22Rv1 (cell line): ENCODE data around the gene NPHP4.
"Not testable (repeated sequence)": the region's sequence is repeated elsewhere in the genome, so short reads cannot be mapped to it uniquely, and the experiment has no call there.

Source experiments
- H3K27ac ChIP-seq: fragments of 450-650 bp; 2 replicates; pipeline ENCODE4 v1.5.1; 2017
- ZFX ChIP-seq: fragments of 450-650 bp; IDR thresholded peaks from 2 replicates; pipeline ENCODE4 v1.6.1; 2017; ENCODE audit warnings: antibody characterized with exemption, borderline replicate concordance
- TF ChIP-seq, protein P1 (sequence below): fragments of 450-650 bp; IDR thresholded peaks from 2 replicates; pipeline ENCODE4 v1.5.1; 2017; ENCODE audit warnings: mild to moderate bottlenecking

The NPHP4 gene

DNA sequence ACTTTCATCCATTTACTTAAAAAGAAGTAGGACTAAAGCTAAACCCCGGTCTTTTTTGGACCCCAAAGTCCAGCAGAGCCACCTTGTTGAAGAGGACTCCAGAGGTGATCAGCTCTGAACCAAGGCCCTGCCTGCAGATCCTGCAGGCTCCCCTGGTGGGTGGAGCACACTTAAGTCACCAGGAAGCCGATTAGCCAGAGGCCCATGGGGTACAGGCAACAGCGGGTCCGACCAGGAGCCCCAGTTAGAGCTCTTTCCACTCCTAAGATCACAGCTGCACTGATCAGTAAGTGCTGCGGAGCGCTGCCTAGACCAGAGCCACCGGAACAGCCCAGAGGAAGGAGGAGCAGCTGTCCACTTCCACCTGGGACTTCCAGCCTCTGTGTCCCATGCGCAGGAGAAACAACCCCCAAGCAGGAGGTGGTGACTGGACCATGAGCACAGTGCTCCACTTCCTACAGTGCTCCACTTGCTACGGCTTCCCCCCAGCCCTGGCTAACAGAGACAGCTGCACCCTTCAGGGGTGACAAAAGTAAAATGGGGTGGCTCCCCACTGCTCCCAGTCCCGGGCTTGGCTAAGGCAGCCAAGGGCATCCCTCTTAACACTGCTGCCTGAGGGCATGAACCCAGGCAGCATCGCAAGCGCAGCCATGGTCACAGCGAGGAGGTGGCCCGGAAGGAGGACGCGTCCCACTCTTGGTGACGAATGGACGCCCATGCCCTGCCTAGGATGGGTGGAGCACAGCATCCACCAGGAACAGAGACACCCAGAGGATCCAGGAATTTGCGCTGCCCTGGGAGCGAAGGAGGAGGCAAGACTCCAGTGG is 58.0 kb downstream of the NPHP4 start:
- no peak for TF ChIP-seq ZFX
- TF ChIP-seq, protein P1, sequence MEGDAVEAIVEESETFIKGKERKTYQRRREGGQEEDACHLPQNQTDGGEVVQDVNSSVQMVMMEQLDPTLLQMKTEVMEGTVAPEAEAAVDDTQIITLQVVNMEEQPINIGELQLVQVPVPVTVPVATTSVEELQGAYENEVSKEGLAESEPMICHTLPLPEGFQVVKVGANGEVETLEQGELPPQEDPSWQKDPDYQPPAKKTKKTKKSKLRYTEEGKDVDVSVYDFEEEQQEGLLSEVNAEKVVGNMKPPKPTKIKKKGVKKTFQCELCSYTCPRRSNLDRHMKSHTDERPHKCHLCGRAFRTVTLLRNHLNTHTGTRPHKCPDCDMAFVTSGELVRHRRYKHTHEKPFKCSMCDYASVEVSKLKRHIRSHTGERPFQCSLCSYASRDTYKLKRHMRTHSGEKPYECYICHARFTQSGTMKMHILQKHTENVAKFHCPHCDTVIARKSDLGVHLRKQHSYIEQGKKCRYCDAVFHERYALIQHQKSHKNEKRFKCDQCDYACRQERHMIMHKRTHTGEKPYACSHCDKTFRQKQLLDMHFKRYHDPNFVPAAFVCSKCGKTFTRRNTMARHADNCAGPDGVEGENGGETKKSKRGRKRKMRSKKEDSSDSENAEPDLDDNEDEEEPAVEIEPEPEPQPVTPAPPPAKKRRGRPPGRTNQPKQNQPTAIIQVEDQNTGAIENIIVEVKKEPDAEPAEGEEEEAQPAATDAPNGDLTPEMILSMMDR, result no peak
- H3K27ac ChIP-seq, result no peak overlapping the region

DNA sequence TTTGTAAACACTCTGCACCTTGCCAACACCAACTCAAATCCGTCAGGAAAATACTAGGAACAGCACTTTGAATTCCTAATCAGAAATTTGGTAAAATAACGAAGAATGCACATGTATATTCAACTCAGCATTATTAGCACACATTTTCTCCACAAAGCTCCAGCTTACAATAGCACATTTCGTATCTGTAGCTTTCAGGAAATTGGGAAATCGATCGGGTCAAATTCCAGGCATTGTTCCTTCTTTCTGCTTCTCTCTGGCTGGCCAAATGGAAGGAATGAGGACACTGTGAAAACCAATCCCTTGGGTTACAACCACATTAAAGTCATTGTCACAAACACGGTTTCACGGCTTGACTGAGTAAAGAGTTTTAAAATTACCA is 58.6 kb downstream of the NPHP4 start:
- TF ChIP-seq, protein P1, result no peak
- no peak for TF ChIP-seq ZFX
- H3K27ac ChIP-seq, result no peak overlapping the region

DNA sequence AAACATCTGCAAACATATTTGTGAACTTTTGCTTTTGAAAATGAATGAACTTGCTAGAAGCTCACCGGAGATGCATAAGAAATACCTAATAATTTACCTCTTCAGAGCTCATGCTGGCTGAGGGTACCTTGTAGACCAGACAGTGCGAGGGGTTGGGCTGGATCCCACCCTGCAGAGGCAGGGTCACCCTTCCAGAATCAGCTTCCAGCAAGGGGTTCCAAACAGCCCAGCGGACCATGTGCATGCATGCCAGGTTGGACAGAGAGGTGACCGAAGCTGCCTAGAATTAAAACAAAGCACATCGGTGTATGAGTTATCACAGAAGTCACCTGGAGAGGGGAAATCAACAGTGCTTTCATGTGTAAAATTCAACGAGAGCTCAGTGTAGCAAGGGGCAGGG is 59.2 kb downstream of the NPHP4 start:
- no peak for TF ChIP-seq ZFX
- no peak overlapping the region for H3K27ac ChIP-seq

DNA sequence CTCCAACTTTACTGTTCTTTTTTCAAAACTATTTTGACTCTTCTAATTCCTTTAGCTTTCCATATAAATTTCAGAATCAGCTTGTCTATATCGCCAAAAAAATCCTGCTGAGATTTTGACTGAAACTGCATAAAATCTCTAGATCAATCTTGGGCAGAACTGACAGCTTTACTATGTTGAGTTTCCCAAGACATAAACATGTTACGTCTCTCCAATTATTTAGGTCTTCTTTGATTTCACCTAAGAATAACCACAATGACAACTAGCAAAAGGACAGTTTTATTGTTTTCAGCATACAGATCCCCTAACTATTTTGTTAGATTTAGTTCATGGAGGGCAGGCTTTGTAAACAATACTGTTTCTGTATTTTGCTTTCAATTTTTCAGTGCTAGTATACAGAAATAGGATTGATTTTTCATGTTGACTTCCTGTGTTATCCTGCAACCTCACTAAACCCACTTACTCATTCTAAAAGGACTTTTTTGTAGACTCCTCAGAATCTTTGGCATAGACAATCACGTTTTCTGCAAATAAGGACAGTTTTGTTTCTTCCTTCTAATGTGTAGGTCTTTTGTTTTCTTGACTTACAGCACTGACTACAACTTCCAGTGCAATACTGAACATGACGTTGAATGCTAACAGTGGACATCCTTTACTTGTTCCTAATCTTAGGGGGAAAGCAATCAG is 63.4 kb downstream of the NPHP4 start:
- H3K27ac ChIP-seq, result no peak overlapping the region
- TF ChIP-seq ZFX, result no peak
- TF ChIP-seq, protein P1, result no peak

DNA sequence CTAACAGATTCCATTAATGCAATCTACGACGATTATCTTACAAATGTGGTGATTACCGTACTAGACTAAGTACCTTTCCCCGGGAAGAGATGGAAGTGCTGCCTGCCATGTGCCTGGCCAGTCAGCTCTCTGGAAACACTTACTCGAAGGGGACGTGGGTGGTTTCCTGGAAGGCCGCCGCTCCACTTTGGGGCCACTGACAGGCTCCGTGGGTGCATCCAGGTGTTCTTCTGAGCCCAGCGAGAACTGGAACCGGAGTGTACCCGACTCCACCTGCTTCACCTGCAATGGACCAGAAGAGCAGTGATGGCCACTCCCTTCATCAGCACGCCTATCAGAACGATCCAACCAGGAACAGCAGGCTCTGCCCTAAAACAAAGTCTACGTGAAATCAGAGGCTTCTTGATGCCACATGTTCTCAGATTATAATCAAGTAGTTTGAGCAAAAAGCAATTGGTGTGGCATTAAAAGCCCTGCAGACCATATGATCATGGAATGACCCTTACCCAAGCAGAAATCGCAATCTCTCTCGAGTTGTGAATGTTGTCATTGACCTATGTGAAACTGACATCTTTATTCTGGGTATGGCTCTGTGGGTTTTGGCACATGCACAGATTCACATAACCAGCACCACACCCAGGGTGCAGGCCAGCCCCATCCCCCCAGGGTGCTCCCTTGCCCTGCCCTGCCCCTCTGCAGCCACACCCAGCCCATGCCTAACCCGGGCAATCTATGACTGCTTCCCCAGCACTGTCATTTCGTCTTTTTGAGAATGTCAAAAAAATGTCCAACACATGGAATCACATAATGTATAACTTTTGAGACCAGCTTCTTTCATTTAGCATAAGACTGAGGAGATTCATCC is 64.5 kb downstream of the NPHP4 start:
- TF ChIP-seq, protein P1, result no peak
- no peak for TF ChIP-seq ZFX
- H3K27ac ChIP-seq, result no peak overlapping the region

DNA sequence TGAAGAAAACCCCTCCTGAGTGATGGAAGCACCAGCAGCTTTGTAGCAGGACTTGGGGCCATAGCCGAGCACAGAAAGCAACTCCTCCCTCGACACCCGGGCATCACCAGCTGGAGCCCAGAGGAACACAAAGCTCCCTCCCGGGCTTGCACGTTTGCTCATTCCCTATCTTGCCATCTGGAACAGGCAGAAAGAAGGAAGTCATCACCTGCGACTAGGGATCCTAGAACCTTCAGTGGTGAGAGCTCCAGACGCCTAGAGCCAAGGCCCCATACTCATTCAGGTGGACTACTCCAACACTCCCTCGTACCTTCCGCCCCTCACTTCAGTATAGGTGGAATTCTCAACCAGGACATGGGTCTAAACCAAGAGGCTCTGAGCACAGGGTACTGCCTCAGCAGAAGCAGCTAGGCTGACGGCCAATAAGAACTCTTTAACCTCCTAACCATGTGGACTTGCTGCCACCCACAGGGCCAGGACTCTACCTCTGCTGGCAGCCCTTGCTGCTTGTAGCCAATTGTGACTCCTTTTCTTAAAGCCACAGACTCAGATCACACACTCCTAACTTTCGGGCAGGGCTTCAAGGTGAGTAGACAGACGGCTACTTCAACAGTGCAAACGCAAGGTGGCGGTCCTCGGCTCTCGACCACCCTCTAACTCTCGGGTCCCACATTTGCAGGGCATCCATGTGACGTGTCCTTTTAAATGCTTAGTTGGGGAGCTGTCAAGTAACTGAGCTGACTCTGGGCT is 65.4 kb downstream of the NPHP4 start:
- H3K27ac ChIP-seq, result no peak overlapping the region
- no peak for TF ChIP-seq ZFX
- TF ChIP-seq, protein P1, result no peak

DNA sequence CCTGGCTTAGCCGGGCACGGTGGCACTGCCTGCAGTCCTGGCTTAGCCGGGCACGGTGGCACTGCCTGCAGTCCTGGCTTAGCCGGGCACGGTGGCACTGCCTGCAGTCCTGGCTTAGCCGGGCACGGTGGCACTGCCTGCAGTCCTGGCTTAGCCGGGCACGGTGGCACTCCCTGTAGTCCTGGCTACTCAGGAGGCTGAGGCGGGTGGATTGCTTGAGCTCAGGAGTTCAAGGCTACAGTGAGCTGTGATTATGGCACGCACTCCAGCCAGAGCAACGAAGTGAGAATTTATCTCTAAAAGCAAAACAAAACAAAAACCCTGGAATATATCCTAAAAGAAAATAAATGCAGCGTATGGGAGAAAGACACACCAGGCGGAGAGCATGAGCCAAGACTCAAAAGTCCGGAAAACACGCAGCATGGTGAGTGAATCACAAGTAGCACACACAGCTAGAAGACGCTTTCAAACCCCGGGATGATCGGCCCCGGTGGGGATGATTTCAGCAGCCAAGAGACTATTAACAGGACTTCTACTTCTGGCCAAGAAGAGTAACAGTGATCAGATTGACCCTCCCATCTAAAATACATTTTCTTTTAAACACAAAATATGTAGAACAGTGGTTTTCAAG is 69.4 kb downstream of the NPHP4 start:
- not testable (repeated sequence) for H3K27ac ChIP-seq
